Endothelial cell of umbilical vein (primary cell): ENCODE measurements around the gene MED25. TPM values are rescaled to one million over a fixed set of nuclear protein-coding genes. Genes with fewer than 3 reads are reported as not detected.

Source experiments
- BruUV-seq: library from RNA; stranded (reverse); fragments of 400-500 nt; replicated peaks from 2 replicates; lab custom pipeline; 2021; lab: Mats Ljungman, UMichigan
- CTCF ChIA-PET: fragments of 300-600, 350-600 bp; sonication (Branson Sonifier 250); formaldehyde crosslinking; loops from one replicate; lab custom pipeline; 2021; ENCODE audit warnings: antibody characterized with exemption, inconsistent platforms; lab: Charles Lee
- POLR2A ChIA-PET: fragments of 300-600, 350-600 bp; sonication (Branson Sonifier 250); formaldehyde crosslinking; loops from one replicate; lab custom pipeline; 2021; ENCODE audit warnings: antibody characterized with exemption, inconsistent platforms; lab: Charles Lee
- DNase-seq: peaks from one replicate; pipeline ENCODE4 v3.0.0-alpha.2; 2011; ENCODE audit warnings: low read depth, low spot score
- FAIRE-seq: peaks from 2 replicates; lab custom pipeline; 2011; peaks lifted over from hg19 to GRCh38; lab: Jason Lieb, UNC
- H2AFZ ChIP-seq: 2 replicates; pipeline ENCODE4 v1.6.0; 2012; ENCODE audit warnings: low read depth, low read length, control low read depth, inconsistent platforms
- H3K27ac ChIP-seq: 2 replicates; pipeline ENCODE4 v1.5.1; 2011; ENCODE audit warnings: low read depth, mild to moderate bottlenecking, control low read depth, low read length, moderate library complexity; ENCODE audit not compliant: insufficient read depth
- H3K27me3 ChIP-seq, 2 experiments: 2 replicates each; pipeline versions ENCODE4 v1.6.0 to v1.6.1; 2011; ENCODE audit warnings: low read length in 2 of 2, mixed read lengths in 1 of 2; ENCODE audit not compliant: control insufficient read depth in 2 of 2, insufficient read depth in 2 of 2
- H3K36me3 ChIP-seq, 2 experiments: 2 replicates in 1 of 2; 3 replicates in 1 of 2; pipeline ENCODE4 v1.5.1; 2011; ENCODE audit warnings: low read length in 2 of 2, mild to moderate bottlenecking in 1 of 2, moderate library complexity in 1 of 2; ENCODE audit not compliant: control insufficient read depth in 2 of 2, insufficient read depth in 2 of 2; ENCODE audit errors: extremely low read depth in 1 of 2
- H3K4me1 ChIP-seq: 3 replicates; pipeline ENCODE4 v1.5.1; 2011; ENCODE audit warnings: mild to moderate bottlenecking, low read length; ENCODE audit not compliant: control insufficient read depth, insufficient read depth; ENCODE audit errors: extremely low read depth
- H3K4me2 ChIP-seq: 2 replicates; pipeline ENCODE4 v1.6.1; 2011; ENCODE audit warnings: low read length, control low read depth, mixed read lengths; ENCODE audit not compliant: insufficient read depth
- H3K4me3 ChIP-seq, 3 experiments: fragments of 200-600 bp in 1 of 3; sonication (generic), shearing (Covaris generic) in 1 of 3; replicated peaks in 1 of 3; 2 replicates each; pipeline ENCODE4 v1.5.1; 2011 to 2016; ENCODE audit warnings: control low read depth in 3 of 3, low read length in 3 of 3, mild to moderate bottlenecking in 2 of 3, inconsistent platforms in 1 of 3, low read depth in 1 of 3, moderate library complexity in 1 of 3; ENCODE audit not compliant: insufficient read depth in 1 of 3
- H3K79me2 ChIP-seq: 2 replicates; pipeline ENCODE4 v1.6.0; 2012; ENCODE audit warnings: low read length, inconsistent platforms; ENCODE audit not compliant: control insufficient read depth, insufficient read depth
- H3K9ac ChIP-seq: replicated peaks from 2 replicates; pipeline ENCODE3; 2011; ENCODE audit warnings: low read length, control low read depth; ENCODE audit not compliant: insufficient read depth; ENCODE audit errors: extremely low read depth
- H3K9me1 ChIP-seq: replicated peaks from 3 replicates; pipeline ENCODE4 v1.6.0; 2011; ENCODE audit warnings: mild to moderate bottlenecking, low read length; ENCODE audit not compliant: control insufficient read depth, insufficient read depth; ENCODE audit errors: extremely low read depth
- H3K9me3 ChIP-seq: replicated peaks from 2 replicates; pipeline ENCODE4 v1.5.1; 2012; ENCODE audit warnings: low read length, inconsistent platforms; ENCODE audit not compliant: control insufficient read depth, insufficient read depth
- H4K20me1 ChIP-seq: replicated peaks from 2 replicates; pipeline ENCODE3; 2011; ENCODE audit warnings: mild to moderate bottlenecking, low read length; ENCODE audit not compliant: control insufficient read depth, insufficient read depth; ENCODE audit errors: extremely low read depth
- EZH2 ChIP-seq: IDR thresholded peaks from 2 replicates; pipeline ENCODE4 v1.6.1; 2012; ENCODE audit warnings: borderline replicate concordance, low read depth, mild to moderate bottlenecking, moderate library complexity, low read length, inconsistent platforms; ENCODE audit not compliant: severe bottlenecking
- FOS ChIP-seq: IDR thresholded peaks from 2 replicates; pipeline ENCODE4 v1.6.1; 2011; ENCODE audit warnings: mild to moderate bottlenecking, low read length, moderate library complexity, borderline replicate concordance; ENCODE audit not compliant: insufficient read depth
- JUN ChIP-seq: IDR thresholded peaks from 2 replicates; pipeline ENCODE4 v1.6.1; 2011; ENCODE audit warnings: borderline replicate concordance, low read depth; ENCODE audit not compliant: insufficient read length, insufficient read depth
- MYC ChIP-seq: IDR thresholded peaks from one replicate; pipeline ENCODE4 v1.6.1; 2011; ENCODE audit warnings: mild to moderate bottlenecking, low read depth, low read length
- POLR2A ChIP-seq: IDR thresholded peaks from 2 replicates; pipeline ENCODE4 v1.6.1; 2012; ENCODE audit warnings: low read depth, mild to moderate bottlenecking, control low read depth, low read length
- POLR2AphosphoS5 ChIP-seq: IDR thresholded peaks from 2 replicates; pipeline ENCODE4 v1.6.1; 2012; ENCODE audit warnings: low read depth, mild to moderate bottlenecking, control low read depth, low read length, moderate library complexity; ENCODE audit not compliant: insufficient read depth
- dilution Hi-C: fragments of 300-500 bp; cut with MboI; formaldehyde crosslinking; loops from one replicate; pipeline ENCODE4 v1.15.0; 2019; ENCODE audit warnings: low sequenced_read_pairs; ENCODE audit not compliant: extremely low pct_ligation_motif_present
- intact Hi-C: fragments of 100-400 bp; cut with micrococcal nuclease; formaldehyde crosslinking; loops from one replicate; pipeline ENCODE4 v1.10.0; 2022
- polyA plus RNA-seq, 4 experiments: library from polyadenylated mRNA; depleted of rRNA in 3 of 4; stranded (reverse) in 3 of 4; unstranded in 1 of 4; fragments of >200 nt; gene quantifications; 2 replicates each; pipeline versions ENCODE4 v1.2.1 to v1.2.3, GENCODE V29; 2011 to 2012; ENCODE audit warnings: missing spikeins in 1 of 4
- total RNA-seq: library from RNA; stranded (reverse); gene quantifications from 2 replicates; pipeline ENCODE4 v1.2.3, GENCODE V29; 2021

The MED25 gene
- total and polyA plus RNA-seq, 2 donors (not counting 3 experiments of a cell fraction or from before 2014, with no cell fraction given) = 31.7 to 62.9 TPM

DNA sequence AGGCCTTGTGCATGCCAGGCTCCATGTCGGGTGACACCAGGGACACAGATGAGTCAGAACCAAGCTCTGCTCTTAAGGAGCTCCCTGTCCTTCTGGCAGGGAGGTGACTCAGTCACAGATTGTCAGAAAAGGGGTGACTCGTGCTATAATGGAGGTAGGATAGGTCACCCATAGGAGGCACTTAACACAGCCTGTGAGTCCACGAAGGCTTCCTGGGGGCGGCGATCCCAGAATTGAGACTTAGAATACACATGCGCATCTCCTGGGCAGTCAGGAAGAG, 24.6 kb upstream of the MED25 start:
- no peaks in the 10 kb centered on the region for H4K20me1 ChIP-seq
- no peaks in the 10 kb centered on the region for H3K9me3 ChIP-seq
- POLR2A ChIA-PET = no interaction called here
- TF ChIP-seq MYC (no peak), JUN (no peak), POLR2AphosphoS5 (no peak), EZH2 (no peak), FOS (peak; percentile 78)
- no peak overlapping the region for H3K9ac ChIP-seq
- H3K36me3 ChIP-seq = peaks cover 8 to 58% of the 10 kb centered on the region in 2 experiments
- H3K4me3 ChIP-seq = no peak overlapping the region
- H3K9me1 ChIP-seq = no peaks in the 10 kb centered on the region
- CTCF ChIA-PET = no interaction called here
- H3K27me3 ChIP-seq = no peaks in the 10 kb centered on the region
- H3K79me2 ChIP-seq = no peaks in the 10 kb centered on the region
- no peak overlapping the region for H3K4me2 ChIP-seq
- intact Hi-C loops = no loop called here
- no peak overlapping the region for H3K27ac ChIP-seq
- no TSS peak for BruUV-seq
- H3K4me1 ChIP-seq = no peaks in the 10 kb centered on the region
- no peak for FAIRE-seq
- DNase-seq = no peak
- dilution Hi-C loops = no loop called here
- H2AFZ ChIP-seq = no peak overlapping the region

DNA sequence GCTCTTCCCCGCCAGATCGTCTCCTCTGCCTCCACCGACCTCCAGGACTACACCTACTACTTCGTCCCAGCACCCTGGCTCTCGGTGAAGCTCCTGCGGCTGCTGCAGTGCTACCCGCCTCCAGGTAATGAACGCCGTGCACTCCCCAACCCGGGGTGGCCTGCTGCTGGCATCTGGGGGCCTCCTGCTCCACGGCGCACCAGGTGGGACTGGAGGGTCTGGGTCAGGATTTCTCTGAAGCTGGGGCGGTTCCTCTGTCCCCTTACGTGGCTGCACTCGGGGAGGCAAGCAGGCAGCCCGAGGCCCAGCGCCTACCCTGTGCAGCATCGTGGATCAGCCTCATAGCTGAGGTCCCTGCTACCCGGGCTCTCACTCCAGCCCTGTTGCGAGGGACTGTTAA, 22.5 kb upstream of the MED25 start:
- ChIA-PET CTCF (no interaction called here), POLR2A (no interaction called here)
- H3K27me3 ChIP-seq = no peaks in the 10 kb centered on the region
- no peak overlapping the region for H3K27ac ChIP-seq
- BruUV-seq = no TSS peak
- H3K4me3 ChIP-seq = no peak overlapping the region
- FAIRE-seq (no peak), DNase-seq (no peak)
- no peaks in the 10 kb centered on the region for H4K20me1 ChIP-seq
- no peak overlapping the region for H3K4me2 ChIP-seq
- no peaks in the 10 kb centered on the region for H3K9me3 ChIP-seq
- no peak overlapping the region for H3K9ac ChIP-seq
- H3K9me1 ChIP-seq = no peaks in the 10 kb centered on the region
- intact Hi-C loops (no loop called here), dilution Hi-C loops (no loop called here)
- TF ChIP-seq POLR2AphosphoS5 (no peak), POLR2A (no peak), FOS (no peak)
- H3K79me2 ChIP-seq = no peaks in the 10 kb centered on the region
- no peaks in the 10 kb centered on the region for H3K4me1 ChIP-seq
- H2AFZ ChIP-seq = no peak overlapping the region
- H3K36me3 ChIP-seq = peaks cover 10 to 60% of the 10 kb centered on the region in 2 experiments
